Measurements from ENCODE around the gene TSPEAR.

Gene TSPEAR

GRCh38 chr21:44578371-44579055, 132.9 kb downstream of the TSPEAR start:
- H4K20me1 ChIP-seq (ENCODE audit: insufficient read depth, low read length): no peaks in the 10 kb centered on the region
- H3K9me2 ChIP-seq (ENCODE audit: low read depth, low read length): no peaks in the 10 kb centered on the region
- H3K27ac ChIP-seq (ENCODE audit: low read depth, low read length, poor library complexity, severe bottlenecking): no peak overlapping the region
- no peak overlapping the region for H3K4me3 ChIP-seq (ENCODE audit: low read depth, low read length, poor library complexity, severe bottlenecking)
- peaks cover 4% of the 10 kb centered on the region; the same call in 1 of the 2 replicates for H3K9me3 ChIP-seq (ENCODE audit: low read length)
- H3K27me3 ChIP-seq (ENCODE audit: insufficient read depth, low read length): no peaks in the 10 kb centered on the region; the same call in 1 of the 2 replicates
- no peak overlapping the region for H2AFZ ChIP-seq (ENCODE audit: low read length)
- H3K4me1 ChIP-seq (ENCODE audit: insufficient read depth, low read length, severe bottlenecking): no peaks in the 10 kb centered on the region
- H3F3A ChIP-seq (ENCODE audit: insufficient read depth, low read length): no peaks in the 10 kb centered on the region
- no peaks in the 10 kb centered on the region for H3K79me2 ChIP-seq (ENCODE audit: insufficient read depth, low read length)
- H3K9ac ChIP-seq (ENCODE audit: low read length): no peak overlapping the region
- TF ChIP-seq CTCF (IDR thresholded peaks at IDR 0.05; ENCODE audit: low read length) (no peak), EZH2 (IDR thresholded peaks at IDR 0.05; ENCODE audit: borderline replicate concordance, low read length) (no peak)
- no peak overlapping the region for H3K4me2 ChIP-seq (ENCODE audit: low read length)
- H3K36me3 ChIP-seq (ENCODE audit: insufficient read depth, low read length): no peaks in the 10 kb centered on the region; the same call in 1 of the 2 replicates

- TF ChIP-seq CTCF (IDR thresholded peaks at IDR 0.05; ENCODE audit: low read length): no peak
- TF ChIP-seq EZH2 (IDR thresholded peaks at IDR 0.05; ENCODE audit: borderline replicate concordance, low read length): no peak
- H3K36me3 ChIP-seq (ENCODE audit: insufficient read depth, low read length): no peaks in the 10 kb centered on the region; the same call in 1 of the 2 replicates
- H3K27me3 ChIP-seq (ENCODE audit: insufficient read depth, low read length): no peaks in the 10 kb centered on the region; the same call in 1 of the 2 replicates
- H3K9me3 ChIP-seq (ENCODE audit: low read length): peaks cover 4% of the 10 kb centered on the region; the same call in 1 of the 2 replicates
- H2AFZ ChIP-seq (ENCODE audit: low read length): no peak overlapping the region
- no peaks in the 10 kb centered on the region for H3K4me1 ChIP-seq (ENCODE audit: insufficient read depth, low read length, severe bottlenecking)
- no peaks in the 10 kb centered on the region for H4K20me1 ChIP-seq (ENCODE audit: insufficient read depth, low read length)
- H3K79me2 ChIP-seq (ENCODE audit: insufficient read depth, low read length): no peaks in the 10 kb centered on the region
- H3K9ac ChIP-seq (ENCODE audit: low read length): no peak overlapping the region
- H3K27ac ChIP-seq (ENCODE audit: low read depth, low read length, poor library complexity, severe bottlenecking): no peak overlapping the region
- no peaks in the 10 kb centered on the region for H3F3A ChIP-seq (ENCODE audit: insufficient read depth, low read length)
- no peak overlapping the region for H3K4me3 ChIP-seq (ENCODE audit: low read depth, low read length, poor library complexity, severe bottlenecking)
- H3K4me2 ChIP-seq (ENCODE audit: low read length): no peak overlapping the region
- H3K9me2 ChIP-seq (ENCODE audit: low read depth, low read length): no peaks in the 10 kb centered on the region
These were observed 135.3 kb downstream of the TSPEAR start for GRCh38 chr21:44576025-44576420.

- Histone ChIP-seq H3K4me1 (ENCODE audit: insufficient read depth, low read length, severe bottlenecking) (no peaks in the 10 kb centered on the region), H3K9me3 (ENCODE audit: low read length) (peaks cover 4% of the 10 kb centered on the region; the same call in 1 of the 2 replicates), H4K20me1 (ENCODE audit: insufficient read depth, low read length) (no peaks in the 10 kb centered on the region), H3K9me2 (ENCODE audit: low read depth, low read length) (no peaks in the 10 kb centered on the region), H3K27ac (ENCODE audit: low read depth, low read length, poor library complexity, severe bottlenecking) (no peak overlapping the region), H3K4me2 (ENCODE audit: low read length) (no peak overlapping the region), H3K79me2 (ENCODE audit: insufficient read depth, low read length) (no peaks in the 10 kb centered on the region), H3K36me3 (ENCODE audit: insufficient read depth, low read length) (no peaks in the 10 kb centered on the region; the same call in 1 of the 2 replicates), H3K4me3 (ENCODE audit: low read depth, low read length, poor library complexity, severe bottlenecking) (no peak overlapping the region), H2AFZ (ENCODE audit: low read length) (no peak overlapping the region), H3K27me3 (ENCODE audit: insufficient read depth, low read length) (no peaks in the 10 kb centered on the region; the same call in 1 of the 2 replicates), H3K9ac (ENCODE audit: low read length) (no peak overlapping the region), H3F3A (ENCODE audit: insufficient read depth, low read length) (no peaks in the 10 kb centered on the region)
- TF ChIP-seq CTCF (IDR thresholded peaks at IDR 0.05; ENCODE audit: low read length): no peak
- TF ChIP-seq EZH2 (IDR thresholded peaks at IDR 0.05; ENCODE audit: borderline replicate concordance, low read length): no peak
These were observed 135.9 kb downstream of the TSPEAR start for GRCh38 chr21:44575307-44576024.
